HepG2 (cell line): ENCODE data around the gene PFN1. TPM values are rescaled to one million over a fixed set of nuclear protein-coding genes. Genes with fewer than 3 reads are reported as not detected.
A peak's percentile ranks its signal among the peaks of the same experiment; 100 is the strongest.

Experiments
- NCOA5 ChIP-seq: sonication (generic); formaldehyde crosslinking; IDR thresholded peaks from 2 replicates; pipeline ENCODE4 v1.4.0; 2020; ENCODE audit warnings: missing genetic modification reagents
- RFXAP ChIP-seq: sonication (generic); formaldehyde crosslinking; IDR thresholded peaks from 2 replicates; pipeline ENCODE4 v1.4.0; 2020; ENCODE audit warnings: missing genetic modification reagents, borderline replicate concordance
- SNAPC2 ChIP-seq: sonication (generic); formaldehyde crosslinking; IDR thresholded peaks from 2 replicates; pipeline ENCODE4 v1.8.1; 2022; ENCODE audit warnings: mild to moderate bottlenecking, missing genetic modification reagents
- THAP11 ChIP-seq: IDR thresholded peaks from 2 replicates; pipeline ENCODE4 v1.6.1; 2016; ENCODE audit warnings: missing biosample characterization, missing genetic modification reagents
- ZNF17 ChIP-seq: sonication (generic); formaldehyde crosslinking; IDR thresholded peaks from 2 replicates; pipeline ENCODE4 v1.5.0; 2020; ENCODE audit warnings: mild to moderate bottlenecking, missing genetic modification reagents
- ZNF331 ChIP-seq: sonication (generic); formaldehyde crosslinking; IDR thresholded peaks from 2 replicates; pipeline ENCODE4 v1.4.0; 2020; ENCODE audit warnings: missing genetic modification reagents
- ZNF660 ChIP-seq: sonication (generic); formaldehyde crosslinking; IDR thresholded peaks from 2 replicates; pipeline ENCODE4 v1.5.1; 2020; ENCODE audit warnings: mild to moderate bottlenecking, low read depth, missing genetic modification reagents, borderline replicate concordance
- ZNF674 ChIP-seq: sonication (generic); formaldehyde crosslinking; IDR thresholded peaks from 2 replicates; pipeline ENCODE4 v1.5.0; 2020; ENCODE audit warnings: low read depth, mild to moderate bottlenecking, missing genetic modification reagents
- ZNF883 ChIP-seq: sonication (generic); formaldehyde crosslinking; IDR thresholded peaks from 2 replicates; pipeline ENCODE4 v1.5.1; 2020; ENCODE audit warnings: mild to moderate bottlenecking, missing genetic modification reagents; ENCODE audit errors: not compliant biosample characterization
- polyA plus RNA-seq, 8 experiments: library from polyadenylated mRNA; depleted of rRNA in 3 of 8; stranded (reverse) in 7 of 8; unstranded in 1 of 8; fragments of >200 nt; fragmentation: Illumina TruSeq in 4 of 8; extraction: Trizol in 4 of 8; gene quantifications; 2 replicates each; pipeline versions ENCODE4 v1.2.1 to v1.2.3, GENCODE V29; 2011 to 2016; ENCODE audit warnings: low read depth in 4 of 8, missing spikeins in 1 of 8, mixed read lengths in 1 of 8; ENCODE audit not compliant: insufficient read depth in 1 of 8
- total RNA-seq, 5 experiments: library from RNA; depleted of rRNA; stranded (reverse); fragments of >200 nt; fragmentation: Illumina TruSeq; extraction: Trizol; gene quantifications; 2 replicates each; pipeline ENCODE4 v1.2.3, GENCODE V29; 2016; ENCODE audit warnings: low read depth in 1 of 5
- TF ChIP-seq, protein P1 (sequence below): sonication (generic); formaldehyde crosslinking; IDR thresholded peaks from 2 replicates; pipeline ENCODE4 v1.4.0; 2020; ENCODE audit warnings: missing genetic modification reagents
- TF ChIP-seq, protein P2 (sequence below): sonication (generic); formaldehyde crosslinking; IDR thresholded peaks from 2 replicates; pipeline ENCODE4 v1.8.1; 2023; ENCODE audit warnings: mild to moderate bottlenecking, missing genetic modification reagents, borderline replicate concordance
- TF ChIP-seq, protein P3 (sequence below): sonication (generic); formaldehyde crosslinking; IDR thresholded peaks from 2 replicates; pipeline ENCODE4 v1.4.0; 2020; ENCODE audit warnings: missing genetic modification reagents, borderline replicate concordance
- TF ChIP-seq, protein P4 (sequence below): sonication (generic); IDR thresholded peaks from 2 replicates; pipeline ENCODE4 v1.6.1; 2016; ENCODE audit warnings: low read depth, borderline replicate concordance
- TF ChIP-seq, protein P5 (sequence below): sonication (generic); formaldehyde crosslinking; IDR thresholded peaks from 2 replicates; pipeline ENCODE4 v1.4.0; 2020; ENCODE audit warnings: missing genetic modification reagents, borderline replicate concordance

PFN1 gene
- total and polyA plus RNA-seq, 2 of the 13 experiments (the other 11 are each of a cell fraction or from before 2014, with no cell fraction given) = 494 to 613 TPM

DNA sequence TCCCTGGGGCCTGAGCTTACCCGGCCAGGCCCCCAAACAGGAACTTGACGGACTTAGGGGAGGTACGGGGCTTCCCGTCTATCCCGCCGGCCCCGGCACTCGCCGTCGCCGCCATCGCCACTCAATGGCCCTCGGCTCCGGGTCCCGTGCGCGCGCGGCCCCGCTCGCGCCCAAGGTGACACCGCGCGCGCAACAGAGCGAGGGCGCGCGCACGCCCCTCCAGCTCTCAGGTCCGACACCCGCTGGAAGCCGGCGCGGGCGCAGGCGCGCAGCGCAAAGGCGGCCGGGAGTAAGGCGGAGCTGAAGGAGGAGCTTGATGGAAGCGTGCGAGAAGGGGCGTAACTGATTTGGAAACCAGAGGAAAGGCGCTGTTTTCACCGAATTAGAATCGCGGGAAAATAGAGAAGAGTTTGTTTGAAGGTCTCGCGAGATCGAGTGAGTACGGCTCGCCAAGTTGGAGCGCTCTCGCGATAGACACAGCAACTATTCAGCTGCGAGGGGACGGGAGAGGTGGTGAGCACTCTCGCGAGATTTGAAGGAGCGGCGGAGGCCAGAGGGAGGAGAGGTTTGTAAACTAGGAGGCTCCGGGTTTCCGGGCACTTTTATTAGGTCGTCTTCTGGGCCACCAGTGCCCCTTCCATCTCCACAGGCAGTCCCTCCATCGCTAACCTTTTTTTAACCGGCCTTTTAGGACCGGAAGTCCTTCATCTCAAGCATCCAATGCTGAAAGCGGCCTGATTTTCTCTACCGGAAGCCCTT is 8.4 kb downstream of the PFN1 start, which contains the start of the genes RNF167 and SLC25A11 (continued):
- TF ChIP-seq, protein P1, sequence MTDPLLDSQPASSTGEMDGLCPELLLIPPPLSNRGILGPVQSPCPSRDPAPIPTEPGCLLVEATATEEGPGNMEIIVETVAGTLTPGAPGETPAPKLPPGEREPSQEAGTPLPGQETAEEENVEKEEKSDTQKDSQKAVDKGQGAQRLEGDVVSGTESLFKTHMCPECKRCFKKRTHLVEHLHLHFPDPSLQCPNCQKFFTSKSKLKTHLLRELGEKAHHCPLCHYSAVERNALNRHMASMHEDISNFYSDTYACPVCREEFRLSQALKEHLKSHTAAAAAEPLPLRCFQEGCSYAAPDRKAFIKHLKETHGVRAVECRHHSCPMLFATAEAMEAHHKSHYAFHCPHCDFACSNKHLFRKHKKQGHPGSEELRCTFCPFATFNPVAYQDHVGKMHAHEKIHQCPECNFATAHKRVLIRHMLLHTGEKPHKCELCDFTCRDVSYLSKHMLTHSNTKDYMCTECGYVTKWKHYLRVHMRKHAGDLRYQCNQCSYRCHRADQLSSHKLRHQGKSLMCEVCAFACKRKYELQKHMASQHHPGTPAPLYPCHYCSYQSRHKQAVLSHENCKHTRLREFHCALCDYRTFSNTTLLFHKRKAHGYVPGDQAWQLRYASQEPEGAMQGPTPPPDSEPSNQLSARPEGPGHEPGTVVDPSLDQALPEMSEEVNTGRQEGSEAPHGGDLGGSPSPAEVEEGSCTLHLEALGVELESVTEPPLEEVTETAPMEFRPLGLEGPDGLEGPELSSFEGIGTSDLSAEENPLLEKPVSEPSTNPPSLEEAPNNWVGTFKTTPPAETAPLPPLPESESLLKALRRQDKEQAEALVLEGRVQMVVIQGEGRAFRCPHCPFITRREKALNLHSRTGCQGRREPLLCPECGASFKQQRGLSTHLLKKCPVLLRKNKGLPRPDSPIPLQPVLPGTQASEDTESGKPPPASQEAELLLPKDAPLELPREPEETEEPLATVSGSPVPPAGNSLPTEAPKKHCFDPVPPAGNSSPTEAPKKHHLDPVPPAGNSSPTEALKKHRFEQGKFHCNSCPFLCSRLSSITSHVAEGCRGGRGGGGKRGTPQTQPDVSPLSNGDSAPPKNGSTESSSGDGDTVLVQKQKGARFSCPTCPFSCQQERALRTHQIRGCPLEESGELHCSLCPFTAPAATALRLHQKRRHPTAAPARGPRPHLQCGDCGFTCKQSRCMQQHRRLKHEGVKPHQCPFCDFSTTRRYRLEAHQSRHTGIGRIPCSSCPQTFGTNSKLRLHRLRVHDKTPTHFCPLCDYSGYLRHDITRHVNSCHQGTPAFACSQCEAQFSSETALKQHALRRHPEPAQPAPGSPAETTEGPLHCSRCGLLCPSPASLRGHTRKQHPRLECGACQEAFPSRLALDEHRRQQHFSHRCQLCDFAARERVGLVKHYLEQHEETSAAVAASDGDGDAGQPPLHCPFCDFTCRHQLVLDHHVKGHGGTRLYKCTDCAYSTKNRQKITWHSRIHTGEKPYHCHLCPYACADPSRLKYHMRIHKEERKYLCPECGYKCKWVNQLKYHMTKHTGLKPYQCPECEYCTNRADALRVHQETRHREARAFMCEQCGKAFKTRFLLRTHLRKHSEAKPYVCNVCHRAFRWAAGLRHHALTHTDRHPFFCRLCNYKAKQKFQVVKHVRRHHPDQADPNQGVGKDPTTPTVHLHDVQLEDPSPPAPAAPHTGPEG (CRISPR knock-in tag) = peak; percentile 76
- TF ChIP-seq ZNF660 (CRISPR knock-in tag) (no peak), ZNF331 (CRISPR knock-in tag) (no peak), SNAPC2 (CRISPR knock-in tag) (no peak), ZNF17 (CRISPR knock-in tag) (no peak), RFXAP (CRISPR knock-in tag) (peak; percentile 64; the same call in 1 of the 2 replicates), ZNF674 (no peak), NCOA5 (CRISPR knock-in tag) (no peak), ZNF883 (CRISPR knock-in tag) (peak; percentile 30), THAP11 (CRISPR knock-in tag) (peak; percentile 91)
- TF ChIP-seq, protein P2, sequence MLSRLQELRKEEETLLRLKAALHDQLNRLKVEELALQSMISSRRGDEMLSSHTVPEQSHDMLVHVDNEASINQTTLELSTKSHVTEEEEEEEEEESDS (CRISPR knock-in tag) = no peak
- TF ChIP-seq, protein P3, sequence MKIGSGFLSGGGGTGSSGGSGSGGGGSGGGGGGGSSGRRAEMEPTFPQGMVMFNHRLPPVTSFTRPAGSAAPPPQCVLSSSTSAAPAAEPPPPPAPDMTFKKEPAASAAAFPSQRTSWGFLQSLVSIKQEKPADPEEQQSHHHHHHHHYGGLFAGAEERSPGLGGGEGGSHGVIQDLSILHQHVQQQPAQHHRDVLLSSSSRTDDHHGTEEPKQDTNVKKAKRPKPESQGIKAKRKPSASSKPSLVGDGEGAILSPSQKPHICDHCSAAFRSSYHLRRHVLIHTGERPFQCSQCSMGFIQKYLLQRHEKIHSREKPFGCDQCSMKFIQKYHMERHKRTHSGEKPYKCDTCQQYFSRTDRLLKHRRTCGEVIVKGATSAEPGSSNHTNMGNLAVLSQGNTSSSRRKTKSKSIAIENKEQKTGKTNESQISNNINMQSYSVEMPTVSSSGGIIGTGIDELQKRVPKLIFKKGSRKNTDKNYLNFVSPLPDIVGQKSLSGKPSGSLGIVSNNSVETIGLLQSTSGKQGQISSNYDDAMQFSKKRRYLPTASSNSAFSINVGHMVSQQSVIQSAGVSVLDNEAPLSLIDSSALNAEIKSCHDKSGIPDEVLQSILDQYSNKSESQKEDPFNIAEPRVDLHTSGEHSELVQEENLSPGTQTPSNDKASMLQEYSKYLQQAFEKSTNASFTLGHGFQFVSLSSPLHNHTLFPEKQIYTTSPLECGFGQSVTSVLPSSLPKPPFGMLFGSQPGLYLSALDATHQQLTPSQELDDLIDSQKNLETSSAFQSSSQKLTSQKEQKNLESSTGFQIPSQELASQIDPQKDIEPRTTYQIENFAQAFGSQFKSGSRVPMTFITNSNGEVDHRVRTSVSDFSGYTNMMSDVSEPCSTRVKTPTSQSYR = no peak
- TF ChIP-seq, protein P4, sequence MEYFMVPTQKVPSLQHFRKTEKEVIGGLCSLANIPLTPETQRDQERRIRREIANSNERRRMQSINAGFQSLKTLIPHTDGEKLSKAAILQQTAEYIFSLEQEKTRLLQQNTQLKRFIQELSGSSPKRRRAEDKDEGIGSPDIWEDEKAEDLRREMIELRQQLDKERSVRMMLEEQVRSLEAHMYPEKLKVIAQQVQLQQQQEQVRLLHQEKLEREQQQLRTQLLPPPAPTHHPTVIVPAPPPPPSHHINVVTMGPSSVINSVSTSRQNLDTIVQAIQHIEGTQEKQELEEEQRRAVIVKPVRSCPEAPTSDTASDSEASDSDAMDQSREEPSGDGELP = peak; percentile 54; the same call in 1 of the 2 replicates
- TF ChIP-seq, protein P5, sequence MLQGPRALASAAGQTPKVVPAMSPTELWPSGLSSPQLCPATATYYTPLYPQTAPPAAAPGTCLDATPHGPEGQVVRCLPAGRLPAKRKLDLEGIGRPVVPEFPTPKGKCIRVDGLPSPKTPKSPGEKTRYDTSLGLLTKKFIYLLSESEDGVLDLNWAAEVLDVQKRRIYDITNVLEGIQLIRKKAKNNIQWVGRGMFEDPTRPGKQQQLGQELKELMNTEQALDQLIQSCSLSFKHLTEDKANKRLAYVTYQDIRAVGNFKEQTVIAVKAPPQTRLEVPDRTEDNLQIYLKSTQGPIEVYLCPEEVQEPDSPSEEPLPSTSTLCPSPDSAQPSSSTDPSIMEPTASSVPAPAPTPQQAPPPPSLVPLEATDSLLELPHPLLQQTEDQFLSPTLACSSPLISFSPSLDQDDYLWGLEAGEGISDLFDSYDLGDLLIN (CRISPR knock-in tag) = no peak; the same call in 1 of the 2 replicates
